GM04503 (cell line): ENCODE results near the gene TBL2.
"Not testable (repeated sequence)": the region's sequence is repeated elsewhere in the genome, so short reads cannot be mapped to it uniquely, and the experiment has no call there.

Source experiments
- DNase-seq: peaks from one replicate; pipeline ENCODE4 v3.0.0-alpha.2; 2012; ENCODE audit warnings: low read depth

TBL2 gene

DNA sequence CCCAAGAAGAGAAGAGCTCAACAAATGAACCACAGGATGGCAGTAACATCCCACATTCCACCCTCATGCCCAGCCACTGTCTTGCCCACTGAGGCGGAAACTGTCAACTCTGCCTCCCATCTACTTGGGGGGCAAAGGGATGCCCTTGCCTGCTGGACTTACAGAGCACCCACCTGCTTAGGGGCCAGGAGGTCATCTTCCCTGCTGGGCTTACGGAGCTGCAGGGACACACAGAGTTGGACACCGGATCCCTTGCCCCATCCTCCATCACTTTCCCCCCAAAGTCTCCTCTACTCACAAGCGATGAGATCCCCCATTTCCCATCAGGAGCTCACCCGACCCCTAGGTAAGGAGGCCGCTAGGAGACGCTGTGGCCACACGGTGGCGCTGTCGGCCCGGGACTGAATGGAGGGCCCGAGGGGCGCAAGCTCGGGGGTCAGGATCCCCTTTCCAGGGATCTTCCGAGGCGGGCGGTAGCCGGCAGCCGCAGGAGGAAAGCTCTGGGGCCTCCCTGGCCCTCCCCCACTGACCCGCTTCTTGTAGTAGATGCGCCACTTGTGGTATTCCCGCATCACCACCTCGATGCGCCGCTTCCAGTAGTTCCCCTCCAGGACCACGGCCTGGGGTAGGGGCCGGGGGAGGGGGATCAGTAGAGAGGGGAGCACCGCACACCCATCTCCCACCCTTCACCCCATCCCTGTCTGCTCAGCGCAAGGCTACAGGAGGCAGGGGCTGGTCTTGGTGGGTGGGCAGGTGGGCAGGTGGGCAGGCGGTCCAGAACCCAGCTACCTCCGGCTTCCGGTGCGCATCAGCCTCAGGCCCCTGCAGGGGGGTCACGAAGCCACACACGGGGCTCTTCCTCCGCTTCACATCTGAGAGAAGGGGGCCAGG, 28.7 kb upstream of the TBL2 start:
- DNase-seq = no peak

DNA sequence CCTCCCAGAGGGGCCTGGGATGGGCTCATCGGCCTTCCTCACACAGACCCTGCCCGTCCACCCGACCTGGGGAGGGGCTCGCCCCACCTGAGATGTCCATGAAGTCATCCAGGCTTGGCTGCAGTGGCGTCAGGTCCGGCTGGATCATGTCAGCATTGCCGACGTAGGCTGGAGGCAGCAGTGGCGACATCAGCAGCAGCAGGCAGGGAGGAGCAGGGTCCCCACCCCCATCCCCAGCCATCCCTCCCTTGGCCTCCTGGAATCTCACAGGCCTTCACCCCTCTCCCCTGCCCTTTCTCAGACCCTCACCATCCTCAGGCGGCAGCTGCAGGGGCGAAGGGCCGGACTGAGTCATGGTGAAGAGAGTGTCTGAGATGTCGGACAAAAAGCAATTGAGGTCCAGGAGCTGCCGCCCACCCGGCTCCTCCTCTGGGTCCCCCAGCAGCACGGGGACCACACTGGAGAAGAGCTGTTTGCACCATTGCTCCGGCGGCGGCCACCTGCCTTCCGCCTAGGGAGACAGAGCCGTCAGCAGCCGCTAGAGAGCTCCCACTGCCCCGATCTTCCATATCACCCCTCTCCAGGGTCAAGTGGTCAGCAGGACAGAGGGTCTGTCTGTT, 27.3 kb upstream of the TBL2 start:
- DNase-seq = no peak

DNA sequence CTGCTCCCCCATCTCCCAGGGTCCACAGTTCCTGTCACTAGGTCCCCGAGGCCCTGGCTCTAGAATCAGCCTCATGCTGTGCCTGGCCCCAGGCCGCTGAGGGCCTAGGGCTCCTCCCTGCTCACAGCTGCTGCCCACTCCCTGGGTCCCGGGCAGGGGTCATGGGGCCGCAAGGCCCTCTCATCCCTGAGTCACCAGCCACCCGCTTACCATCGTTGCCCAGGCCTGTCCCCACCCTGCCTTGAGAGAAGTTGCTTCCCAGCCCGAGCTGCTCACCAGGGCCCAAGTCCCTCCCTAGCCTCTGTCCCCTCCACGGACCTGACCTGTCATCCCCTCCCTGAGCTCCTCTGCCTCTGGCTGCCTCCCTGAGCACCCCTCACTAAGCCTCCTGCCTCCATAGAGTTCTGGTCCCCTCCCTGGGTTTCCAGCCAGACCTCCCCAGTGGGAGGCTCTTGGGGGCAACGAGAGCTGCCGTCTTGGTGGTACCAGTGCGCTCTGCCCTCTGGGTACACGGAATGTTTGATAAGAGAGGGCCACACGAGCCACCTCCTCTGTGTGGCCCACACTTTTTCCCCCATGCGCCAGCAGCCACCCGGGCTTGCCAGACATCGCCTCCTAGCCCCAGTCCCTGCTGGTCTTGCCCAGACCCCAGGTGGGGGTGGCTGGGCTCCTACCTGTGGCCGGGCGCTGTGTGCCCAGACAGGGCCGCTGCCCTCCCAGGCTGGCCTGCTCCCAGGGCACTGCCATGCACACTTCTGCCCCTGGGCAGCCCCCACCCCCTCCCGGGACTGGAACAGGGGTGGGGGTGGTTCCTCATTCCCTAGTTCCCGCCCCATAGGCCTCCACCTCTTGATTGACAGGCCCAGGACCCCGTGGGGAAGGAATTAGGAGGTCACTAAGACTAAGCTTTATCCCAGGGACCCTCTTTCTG, 24.6 kb upstream of the TBL2 start:
- DNase-seq = no peak

DNA sequence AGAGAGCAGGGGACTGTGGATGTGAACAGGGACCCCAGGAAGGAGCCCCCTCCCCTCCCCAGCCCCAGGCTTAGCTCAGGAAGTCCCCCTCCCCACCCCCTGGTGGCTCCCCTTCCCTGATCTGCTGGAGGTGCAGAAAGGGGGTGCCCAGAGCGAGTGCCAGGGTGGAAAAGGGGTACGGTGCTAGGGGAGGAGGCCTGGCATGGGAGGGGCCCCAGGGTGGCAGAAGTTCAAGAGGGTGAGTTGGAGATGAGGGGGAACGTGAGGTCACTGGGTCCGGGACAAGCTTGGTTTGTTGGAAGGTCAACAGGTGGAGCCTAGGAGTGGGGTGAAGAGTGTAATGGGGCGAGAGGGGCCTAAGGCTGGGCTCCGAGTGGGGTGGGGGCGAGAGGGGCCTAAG, 21.5 kb upstream of the TBL2 start:
- DNase-seq = no peak

DNA sequence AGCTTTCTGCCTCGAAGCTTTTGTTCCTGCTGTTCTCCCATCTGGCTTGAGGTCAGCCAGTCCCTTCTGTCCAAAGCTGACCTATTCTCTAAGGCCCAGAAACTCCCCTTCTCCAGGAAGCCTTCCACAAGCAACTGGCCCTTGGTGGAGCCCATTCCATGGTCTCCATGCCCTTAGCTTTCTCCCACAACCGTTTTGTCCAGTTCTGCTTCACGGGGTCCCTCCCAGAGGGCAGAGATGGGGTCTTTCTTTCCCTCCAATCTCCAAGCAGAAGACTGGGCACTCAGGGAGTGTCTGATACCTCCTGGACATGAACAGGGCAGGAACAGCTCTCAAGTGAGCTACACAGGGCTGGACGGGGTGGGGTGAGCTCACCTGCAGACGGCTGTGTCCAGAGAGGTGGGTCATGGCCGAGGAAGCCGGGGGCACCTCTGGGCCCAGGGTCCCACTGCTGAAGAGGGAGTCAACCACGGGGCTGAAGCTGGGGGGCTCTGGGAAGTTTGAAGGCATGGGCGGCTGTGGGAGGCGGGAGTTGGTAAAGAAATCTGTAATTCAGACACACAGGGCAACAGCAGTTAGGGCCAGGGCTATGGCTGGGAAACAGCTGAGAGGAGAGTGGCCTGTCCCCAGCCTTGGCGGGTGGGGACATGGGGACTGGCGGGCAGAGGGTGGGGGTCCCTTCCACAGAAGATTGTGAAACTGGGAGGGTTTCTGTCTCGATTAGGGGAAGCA, 20.9 kb upstream of the TBL2 start:
- no peak for DNase-seq

DNA sequence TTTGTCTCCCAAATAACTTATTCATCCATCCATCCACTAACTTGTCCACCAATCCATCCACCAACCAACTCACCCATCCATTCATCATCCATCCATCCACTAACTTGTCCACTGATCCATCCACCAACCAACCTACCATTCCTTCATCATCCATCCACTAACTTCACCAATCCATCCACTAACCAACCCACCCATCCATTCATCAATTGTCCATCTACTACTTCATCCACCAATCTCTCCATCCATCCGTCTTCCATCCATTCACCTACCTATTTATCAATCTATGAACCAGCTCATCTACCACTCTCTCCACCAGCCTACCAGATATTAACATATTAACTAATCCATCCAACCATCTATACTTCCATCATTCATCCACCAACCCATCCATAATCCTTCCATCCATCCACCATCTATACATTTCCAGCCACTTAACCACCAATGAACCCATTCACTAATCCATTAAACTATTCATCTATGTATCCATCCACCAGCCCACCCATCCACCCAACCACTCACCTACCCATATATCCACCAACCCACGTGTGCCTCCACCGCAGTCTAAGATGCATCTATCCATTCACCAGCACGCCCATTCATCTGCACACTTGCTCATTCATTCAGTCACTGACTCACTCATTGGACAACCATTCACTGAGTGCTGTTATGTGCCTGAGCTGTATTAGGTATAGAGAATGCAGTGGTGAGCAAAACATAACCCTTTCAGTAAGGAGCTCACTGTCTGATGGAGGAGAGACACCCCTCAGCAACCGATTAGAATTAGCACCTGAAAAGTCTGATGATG, 19.8 kb upstream of the TBL2 start:
- DNase-seq = no peak

DNA sequence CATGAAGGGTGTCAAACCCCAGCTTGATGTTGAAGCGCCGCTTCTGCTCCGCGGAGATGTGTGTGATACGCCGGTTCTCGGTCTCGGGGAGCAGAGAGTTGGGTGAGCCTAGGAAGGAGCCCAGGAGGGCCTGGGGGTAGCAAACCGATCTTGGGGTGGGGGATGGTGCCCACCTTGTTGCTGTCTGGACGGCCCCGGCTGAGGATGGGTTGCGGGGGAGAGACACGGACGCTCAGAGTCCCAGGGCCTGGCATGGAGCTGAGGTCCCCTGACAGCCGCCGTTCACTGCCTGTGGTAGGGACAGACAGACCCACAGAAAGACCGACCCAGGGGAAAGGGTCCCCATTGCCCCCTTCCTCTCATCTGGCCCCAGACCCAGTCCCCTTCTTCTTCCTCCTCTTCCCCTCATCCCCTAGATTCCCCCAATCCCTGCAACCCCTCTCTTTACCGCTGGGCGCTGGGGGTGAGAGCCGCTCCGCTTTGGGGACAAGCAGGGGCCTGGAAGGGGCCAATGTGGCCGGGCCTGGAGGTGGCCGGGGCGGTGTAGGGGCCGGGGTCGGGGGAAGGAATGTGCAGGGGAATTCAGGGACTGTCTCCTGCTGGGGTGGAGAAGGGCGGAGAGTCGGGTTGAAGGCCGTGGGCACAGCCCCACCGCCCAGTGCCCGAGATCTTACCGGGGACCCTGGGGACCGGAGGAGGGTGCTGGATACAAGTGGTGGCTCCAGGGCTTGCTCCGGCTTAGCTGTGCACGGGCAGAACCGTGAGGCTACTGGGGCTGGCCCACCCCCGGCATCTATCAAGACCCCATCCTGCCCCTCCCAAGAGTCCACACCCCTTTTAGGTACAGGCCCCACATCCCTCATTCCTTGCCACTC, 18.0 kb upstream of the TBL2 start:
- DNase-seq = no peak

DNA sequence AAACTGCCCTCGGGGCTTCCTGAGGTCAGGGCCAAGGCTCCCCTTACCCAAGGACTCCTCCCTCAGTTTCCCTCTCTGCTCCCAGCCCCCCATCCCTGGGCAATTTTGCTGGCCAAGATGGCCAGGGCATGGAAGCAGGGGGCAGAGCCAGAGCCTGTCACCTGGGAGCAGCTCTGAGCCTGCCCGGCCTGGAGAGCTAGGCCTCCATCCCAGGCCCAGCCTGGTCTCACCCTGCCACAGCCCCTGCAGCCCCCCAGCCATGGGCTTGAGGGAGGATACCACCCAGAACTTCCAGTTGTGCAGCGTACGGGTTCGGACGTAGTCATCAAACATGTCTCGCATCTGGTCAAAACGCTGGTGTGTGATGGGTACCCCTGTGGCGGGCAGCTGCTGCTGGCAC, 17.0 kb upstream of the TBL2 start:
- no peak for DNase-seq

DNA sequence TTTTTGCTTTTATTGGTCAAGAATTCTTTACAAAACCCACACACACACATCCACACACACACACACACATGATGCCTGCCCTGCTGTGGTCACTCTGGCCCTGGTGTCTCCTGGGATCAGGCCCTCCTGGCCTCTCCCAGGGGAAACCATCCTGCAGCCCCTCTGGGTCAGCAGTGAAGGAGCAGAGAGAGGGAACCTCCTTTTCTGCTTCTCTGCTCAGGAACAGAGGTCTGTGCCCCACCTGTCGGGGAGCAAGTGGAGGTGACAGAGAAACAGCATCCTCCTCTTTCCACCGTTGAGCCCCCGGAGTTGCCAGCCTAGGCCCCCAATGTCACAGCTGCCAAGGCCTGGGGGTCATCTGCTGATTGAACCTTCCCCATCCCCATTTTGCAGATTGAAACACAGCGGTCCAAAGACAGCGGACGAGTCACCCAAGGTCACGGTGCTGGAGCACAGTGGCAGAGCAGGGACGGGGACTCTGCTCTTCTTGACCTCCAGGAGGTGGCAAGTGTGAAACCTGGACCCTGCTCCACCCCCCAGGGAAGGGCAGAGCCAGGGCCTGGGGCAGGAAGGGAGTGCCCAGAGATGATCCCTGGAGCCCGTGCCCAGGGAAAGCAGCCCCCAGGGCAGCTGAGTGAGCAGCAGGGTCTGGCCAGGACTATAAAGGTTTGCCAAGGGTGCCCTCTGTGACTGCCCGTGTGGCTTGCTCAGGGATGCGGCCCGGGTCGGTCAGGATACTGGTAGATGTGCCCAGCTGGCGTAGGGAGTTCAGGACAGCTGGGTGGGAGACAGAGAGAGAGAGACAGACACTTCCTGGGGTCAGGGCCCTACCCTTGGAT, 15.0 kb upstream of the TBL2 start:
- DNase-seq = no peak

DNA sequence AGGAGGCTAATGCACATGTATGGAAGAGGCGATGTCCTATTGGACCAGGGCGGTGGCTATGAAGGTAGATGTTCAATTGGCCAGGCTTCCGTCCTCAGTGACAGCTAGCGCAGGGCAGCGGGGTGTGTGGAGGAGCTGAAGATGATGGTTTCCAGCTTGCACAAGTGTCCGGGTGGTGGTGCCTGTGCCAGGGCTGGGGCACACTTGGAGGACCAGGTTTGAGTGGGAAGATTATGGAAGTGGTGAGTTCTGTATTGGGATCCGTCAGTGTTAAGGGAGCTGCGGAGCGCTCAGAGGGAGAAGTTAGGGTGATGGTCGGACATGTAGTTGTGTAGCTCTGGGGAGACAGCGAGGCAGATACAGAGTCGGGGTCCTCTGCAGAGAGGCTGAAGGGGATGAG, 8.5 kb upstream of the TBL2 start:
- no peak for DNase-seq

DNA sequence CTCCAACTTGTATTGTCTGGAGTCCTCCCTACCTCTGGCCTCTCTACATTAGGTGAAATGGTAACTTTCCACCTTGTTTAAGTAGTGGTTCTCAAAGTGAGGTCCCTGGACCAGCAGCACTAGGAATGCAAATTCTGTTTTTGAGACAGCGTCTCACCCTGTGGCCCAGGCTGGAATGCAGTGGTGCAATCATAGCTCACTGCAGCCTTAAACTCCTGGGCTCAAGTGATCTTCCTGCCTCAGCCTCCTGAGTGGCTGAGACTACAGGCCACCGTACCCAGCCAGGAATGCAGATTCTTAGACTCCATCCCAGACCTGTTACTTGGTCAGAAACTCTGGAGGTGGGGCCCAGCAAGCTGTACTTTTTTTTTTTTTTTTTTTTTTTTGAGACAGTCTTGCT, 6.8 kb upstream of the TBL2 start:
- no peak for DNase-seq

DNA sequence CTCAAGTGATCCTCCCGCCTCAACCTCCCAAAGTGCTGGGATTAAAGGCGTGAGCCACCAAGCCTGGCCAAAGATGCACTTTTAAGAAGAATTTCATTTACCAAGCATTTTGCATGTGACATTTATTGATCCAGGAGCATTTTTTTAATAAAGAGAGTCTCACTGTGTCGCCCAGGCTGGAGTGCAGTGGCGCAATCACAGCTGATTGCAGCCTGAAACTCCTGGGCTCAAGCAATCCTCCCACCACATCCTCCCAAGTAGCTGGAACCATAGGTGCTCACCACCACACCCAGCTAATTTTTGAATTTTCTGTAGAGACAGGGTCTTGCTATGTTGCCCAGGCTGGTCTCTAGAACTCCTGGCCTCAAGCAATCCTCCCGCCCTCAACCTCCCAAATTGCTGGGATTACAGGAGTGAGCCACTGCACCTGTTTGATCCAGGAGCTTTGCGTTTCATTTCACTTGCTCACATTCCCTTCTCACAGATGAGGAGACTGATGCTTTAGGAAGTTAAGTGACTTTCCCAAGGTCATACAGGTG, 4.4 kb upstream of the TBL2 start:
- DNase-seq = no peak

DNA sequence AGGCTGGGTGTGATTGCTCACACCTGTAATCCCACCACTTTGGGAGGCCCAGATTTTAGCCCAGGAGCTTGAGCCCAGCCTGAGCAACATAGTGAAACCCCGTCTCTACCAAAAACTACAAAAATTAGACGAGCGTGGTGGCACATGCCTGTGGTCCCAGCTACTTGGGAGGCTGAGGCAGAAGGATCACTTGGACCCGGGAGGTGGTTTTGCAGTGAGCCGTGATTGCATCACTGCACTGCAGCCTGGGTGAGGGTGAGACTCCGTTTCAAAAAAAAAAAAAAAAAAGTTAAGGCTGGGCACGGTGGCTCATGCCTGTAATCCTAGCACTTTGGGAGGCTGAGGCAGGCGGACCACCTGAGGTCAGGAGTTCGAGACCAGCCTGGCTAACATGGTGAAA, 2.6 kb upstream of the TBL2 start:
- not testable (repeated sequence) for DNase-seq

DNA sequence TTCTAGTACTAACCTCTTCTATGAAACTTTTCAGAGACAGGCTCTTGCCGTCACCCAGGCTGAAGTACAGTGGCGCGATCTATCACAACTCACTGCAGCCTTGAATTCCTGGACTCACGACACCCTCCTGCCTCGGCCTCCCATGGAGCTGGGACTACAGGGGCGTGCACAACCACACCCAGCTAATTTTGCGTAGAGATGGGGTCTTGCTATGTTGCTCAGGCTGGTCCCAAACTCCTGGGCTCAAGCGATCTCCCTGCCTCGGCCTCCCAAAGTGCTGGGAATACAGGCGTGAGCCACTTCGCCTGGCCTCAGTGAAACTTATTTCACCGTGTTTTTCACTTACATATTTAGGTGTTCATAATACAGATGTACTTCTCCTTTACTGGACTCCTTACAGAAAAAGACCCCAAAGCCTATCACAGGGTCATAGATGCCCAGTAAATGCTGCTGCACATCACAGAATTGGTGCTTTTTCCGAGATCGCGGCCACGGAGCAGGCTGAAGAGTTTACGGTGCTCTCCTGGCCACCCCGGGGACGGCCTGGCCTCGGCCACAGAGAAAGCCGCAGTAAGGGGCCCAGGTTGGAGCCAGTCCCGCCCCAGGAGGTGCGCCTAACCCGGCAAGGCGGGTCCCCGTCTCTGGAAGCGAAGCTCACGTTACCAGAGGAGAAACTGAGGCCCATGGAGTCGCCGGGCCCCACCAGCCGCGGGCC, 595 bp downstream of the TBL2 start:
- DNase-seq = no peak

DNA sequence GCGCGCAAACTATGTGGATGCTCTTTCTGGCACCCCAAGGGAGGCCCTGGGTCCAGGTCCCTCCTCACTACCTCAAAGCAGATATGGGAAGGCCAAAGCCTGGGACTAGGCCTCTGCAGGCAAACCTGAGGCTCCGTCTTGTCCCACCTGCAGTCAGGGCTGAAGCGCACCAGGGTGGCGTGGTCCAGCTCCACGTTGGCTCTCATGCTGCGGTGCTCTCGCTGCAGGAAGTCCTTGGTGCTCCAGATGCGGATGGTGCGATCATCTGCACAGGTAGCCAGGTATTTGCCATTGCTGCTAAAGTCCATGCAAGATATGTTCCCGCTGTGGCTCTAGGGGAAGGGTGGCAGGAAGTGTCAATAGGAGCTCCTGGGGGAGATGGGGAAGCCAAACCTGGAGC, 4.6 kb downstream of the TBL2 start:
- no peak for DNase-seq

DNA sequence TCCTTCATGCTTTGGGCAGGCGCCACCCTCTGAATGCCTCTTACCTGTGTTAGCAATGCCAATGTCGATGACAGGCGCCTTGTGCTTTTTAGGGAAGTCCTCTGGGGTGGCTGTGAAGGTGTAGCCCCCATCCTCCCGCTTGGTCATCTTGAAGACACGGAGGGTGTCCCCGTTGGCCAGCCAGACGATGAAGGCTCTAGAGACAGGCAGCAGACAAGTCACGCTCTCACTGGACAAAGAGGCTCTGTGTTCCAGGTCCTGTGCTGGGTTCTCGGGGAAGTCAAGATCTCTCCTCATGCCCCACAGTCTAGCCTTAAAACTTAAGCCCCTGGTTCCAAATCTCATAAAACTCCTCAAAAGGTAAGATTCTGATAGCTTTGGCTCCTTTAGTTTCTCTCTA, 5.1 kb downstream of the TBL2 start:
- no peak for DNase-seq

DNA sequence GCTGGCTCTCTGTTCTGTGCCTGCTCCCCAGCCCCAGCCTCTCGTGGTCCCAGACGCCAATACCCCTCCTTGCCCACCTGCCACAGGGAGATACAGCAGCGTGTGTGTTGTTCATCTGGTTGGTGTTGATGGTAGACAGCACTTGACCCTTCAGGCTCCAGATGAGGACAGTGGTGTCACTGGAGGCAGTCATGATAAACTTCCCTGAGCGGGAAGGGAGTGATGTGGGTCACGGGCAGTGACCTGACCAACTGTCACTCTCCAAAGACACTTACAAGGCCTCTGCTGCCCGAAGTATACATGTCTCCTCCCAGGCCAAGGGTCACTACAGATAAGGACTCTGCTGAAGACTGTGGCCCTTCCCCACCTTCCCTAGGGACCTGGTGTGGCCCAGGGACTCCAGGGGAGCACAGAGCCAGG, 5.6 kb downstream of the TBL2 start:
- DNase-seq = no peak

DNA sequence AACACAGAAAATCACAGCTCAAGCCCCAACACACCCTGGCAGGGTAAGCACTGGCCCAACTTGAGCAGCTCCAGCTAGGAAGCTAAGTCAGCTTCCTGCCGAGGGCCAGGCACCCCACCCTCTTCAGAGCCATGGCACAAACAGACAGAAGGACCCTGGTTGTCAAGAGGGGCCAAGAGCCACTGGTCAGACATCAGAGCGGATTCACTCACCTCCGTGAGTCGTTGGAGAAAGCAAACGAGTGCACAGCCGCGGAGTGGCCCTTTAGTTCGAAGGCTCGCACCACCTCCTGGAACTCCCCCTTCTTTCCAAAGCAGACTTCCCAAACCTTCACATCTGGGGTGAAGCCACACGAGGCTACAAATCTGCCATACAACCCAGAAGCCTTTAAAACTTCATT, 7.4 kb downstream of the TBL2 start:
- DNase-seq = no peak
